ENCODE results near the gene MLLT10.

DNA sequence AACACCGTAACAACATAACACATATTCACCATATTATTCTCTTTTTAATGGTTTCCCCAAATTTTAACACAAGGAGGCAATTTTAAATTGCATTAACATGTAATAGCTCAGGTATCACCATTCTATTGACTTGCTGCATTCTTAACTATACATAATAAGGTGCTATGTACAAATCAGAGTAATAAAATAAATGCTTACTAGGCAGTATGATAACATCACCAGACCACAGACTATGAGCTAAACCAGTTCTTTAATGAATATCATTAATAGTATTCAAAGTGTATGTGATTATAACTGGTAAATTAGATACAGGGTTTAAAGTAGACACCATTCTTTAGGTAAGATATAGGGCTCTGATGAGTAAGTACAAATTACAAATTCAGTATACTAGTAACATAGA, 242.9 kb downstream of the MLLT10 start:
- TF ChIP-seq POLR2AphosphoS5 (IDR thresholded peaks at IDR 0.05; ENCODE audit: low read depth, low read length) (no peak), POLR2A (IDR thresholded peaks at IDR 0.05; ENCODE audit: low read depth, low read length) (no peak), TAF1 (IDR thresholded peaks at IDR 0.05; ENCODE audit: borderline replicate concordance, low read depth, low read length) (no peak)
